GM12801 (cell line): ENCODE data around the gene ZSCAN10.

Experiments
- CTCF ChIP-seq: IDR thresholded peaks from one replicate; pipeline ENCODE4 v1.5.1; 2011; ENCODE audit warnings: control low read depth; ENCODE audit not compliant: insufficient read length; ENCODE audit errors: extremely low read depth

The ZSCAN10 gene

GRCh38 chr16:3089717-3090592 is 9.1 kb downstream of the ZSCAN10 start:
- no peak for TF ChIP-seq CTCF

DNA sequence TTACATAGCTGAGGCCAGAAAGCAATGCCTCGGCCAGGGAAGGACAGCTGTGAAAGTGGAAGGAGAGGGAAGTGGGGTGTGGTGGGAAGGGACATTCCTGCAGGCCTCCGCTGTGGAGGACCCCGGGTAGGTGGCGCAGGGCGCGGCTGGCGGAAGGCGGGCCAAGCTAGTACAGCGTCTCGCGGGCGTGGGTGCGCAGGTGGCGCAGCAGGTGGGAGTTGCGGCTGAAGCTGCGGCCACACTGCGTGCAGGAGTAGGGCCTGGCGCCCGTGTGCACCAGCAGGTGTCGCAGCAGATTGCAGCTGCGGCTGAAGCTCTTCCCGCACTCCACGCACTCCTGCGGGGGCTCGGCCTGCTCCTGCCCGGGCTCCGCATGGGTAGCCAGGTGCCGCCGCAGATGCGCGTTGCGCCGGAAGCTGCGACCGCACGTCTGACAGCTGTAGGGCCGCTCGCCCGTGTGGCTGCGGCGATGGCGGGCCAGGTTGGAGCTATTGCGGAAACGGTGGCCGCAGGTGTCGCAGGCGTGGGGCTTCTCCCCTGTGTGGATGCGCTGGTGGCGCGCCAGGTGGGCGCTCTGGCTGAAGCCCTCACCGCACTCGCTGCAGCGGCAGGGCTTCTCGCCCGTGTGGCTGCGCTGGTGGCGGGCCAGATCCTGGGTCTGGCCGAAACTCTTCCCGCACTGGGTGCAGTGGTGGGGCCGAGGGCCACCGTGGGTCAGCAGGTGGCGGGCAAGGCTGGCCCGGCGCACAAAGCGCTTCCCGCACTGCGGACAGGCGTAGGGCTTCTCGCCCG is 10.0 kb downstream of the ZSCAN10 start:
- no peak for TF ChIP-seq CTCF

DNA sequence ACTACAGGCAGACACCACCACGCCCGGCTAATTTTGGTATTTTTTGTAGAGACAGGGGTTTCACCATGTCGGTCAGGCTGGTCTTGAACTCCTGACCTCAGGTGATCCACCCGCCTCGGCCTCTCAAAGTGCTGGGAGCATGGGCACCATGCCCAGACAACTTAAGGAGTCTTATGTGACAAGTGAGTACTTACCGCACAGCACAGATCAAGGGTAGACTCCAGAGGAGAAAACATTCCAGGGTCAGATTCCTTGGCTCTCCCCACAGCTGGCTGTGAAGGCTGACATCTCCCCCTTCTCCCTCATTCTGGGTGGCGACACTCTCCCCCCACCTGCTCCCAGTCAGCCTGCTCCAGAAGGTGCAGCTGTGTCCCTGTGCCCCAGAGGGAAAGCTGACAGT is 10.6 kb downstream of the ZSCAN10 start:
- no peak for TF ChIP-seq CTCF

DNA sequence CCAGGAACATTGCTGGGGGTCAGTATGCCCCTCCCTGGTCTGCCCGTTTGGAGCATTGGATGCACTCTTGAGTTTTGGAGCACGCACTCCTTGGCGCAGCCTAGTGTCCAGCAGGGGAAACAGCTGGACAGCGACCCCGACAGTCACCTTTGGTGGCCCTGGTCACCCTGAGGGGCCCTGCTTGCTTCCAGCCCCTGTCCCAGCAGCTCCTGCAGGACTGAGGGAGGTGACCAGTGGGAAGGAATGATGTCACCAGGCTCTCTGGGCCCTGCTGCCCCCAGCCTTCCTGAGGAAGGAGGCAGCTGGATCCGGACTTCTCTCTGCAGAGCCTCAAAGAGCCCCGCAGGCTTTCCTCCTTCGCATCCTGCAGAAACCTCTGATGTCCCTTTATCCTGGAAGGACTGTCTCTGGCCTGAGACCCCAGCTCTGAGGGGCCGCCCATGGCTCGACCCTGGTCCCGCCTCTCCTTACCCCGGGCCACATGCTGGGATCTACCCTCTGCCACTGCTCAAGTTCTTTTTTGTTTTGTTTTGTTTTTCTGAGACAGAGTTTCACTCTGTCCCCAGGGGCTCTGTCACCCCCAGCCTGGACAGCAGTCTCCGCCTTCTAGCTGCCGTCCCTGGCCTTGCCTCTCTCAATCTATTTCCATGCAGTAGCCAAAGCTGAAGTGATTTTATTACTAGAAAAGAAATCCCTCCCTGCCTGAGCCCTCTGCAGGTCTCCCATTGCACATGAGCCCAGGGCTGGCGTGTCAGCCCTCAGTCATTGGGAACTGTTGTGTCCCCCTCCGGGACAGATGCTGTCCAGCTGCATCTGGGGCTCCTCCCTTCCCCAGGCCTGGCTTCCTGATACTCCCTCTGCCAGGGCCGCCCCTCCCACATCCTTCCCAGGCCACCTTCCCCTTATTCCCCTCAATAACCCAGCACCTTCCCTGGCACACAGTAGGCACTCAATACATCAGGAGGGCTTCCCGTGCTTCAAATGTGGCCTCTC is 11.6 kb downstream of the ZSCAN10 start:
- TF ChIP-seq CTCF = no peak

GRCh38 chr16:3086596-3087242 is 12.4 kb downstream of the ZSCAN10 start:
- no peak for TF ChIP-seq CTCF

GRCh38 chr16:3085868-3086595 is 13.1 kb downstream of the ZSCAN10 start:
- TF ChIP-seq CTCF = no peak
